Muscle layer of colon (tissue), 2 donors: ENCODE measurements around the gene NUP58.

Source experiments
- H3K27ac ChIP-seq: one replicate; pipeline ENCODE4 v1.7.0; 2013; ENCODE audit warnings: low read depth, mild to moderate bottlenecking, low read length, moderate library complexity
- H3K27me3 ChIP-seq, 2 donors: one replicate each; pipeline ENCODE4 v1.7.0; 2013; ENCODE audit warnings: low read length in 2 of 2, mild to moderate bottlenecking in 2 of 2; ENCODE audit not compliant: insufficient read depth in 2 of 2, control insufficient read depth in 1 of 2
- H3K36me3 ChIP-seq: one replicate; pipeline ENCODE4 v1.7.0; 2013; ENCODE audit warnings: mild to moderate bottlenecking, low read length; ENCODE audit not compliant: insufficient read depth
- H3K4me1 ChIP-seq: one replicate; pipeline ENCODE4 v1.7.0; 2013; ENCODE audit warnings: mild to moderate bottlenecking, low read length; ENCODE audit not compliant: insufficient read depth
- H3K4me3 ChIP-seq, 2 donors: one replicate each; pipeline ENCODE4 v1.7.0; 2013; ENCODE audit warnings: low read length in 2 of 2, low read depth in 1 of 2, mild to moderate bottlenecking in 1 of 2, moderate library complexity in 1 of 2
- H3K9ac ChIP-seq: one replicate; pipeline ENCODE4 v1.7.0; 2013; ENCODE audit warnings: low read length
- H3K9me3 ChIP-seq: one replicate; pipeline ENCODE4 v1.7.0; 2013; ENCODE audit warnings: mild to moderate bottlenecking, low read length
- donor health status: abdominal sarcoma.
- donor health status: Adenocarcinoma of cecum.

NUP58 gene

GRCh38 chr13:25301347-25302113 lies at the start of gene NUP58:
NUP58 (plus strand) TSS chr13:25301625; CDS start chr13:25301774, 149 bp downstream.
- H3K27me3 ChIP-seq = no peaks in the 10 kb centered on the region
- peaks cover 10% of the 10 kb centered on the region for H3K4me1 ChIP-seq
- H3K9ac ChIP-seq = peak within 1 kb of the TSS; percentile 87
- peak within 1 kb of the TSS; percentile 82 to 86 for H3K4me3 ChIP-seq
- H3K27ac ChIP-seq = peak within 1 kb of the TSS; percentile 96
- H3K36me3 ChIP-seq = no peaks in the 10 kb centered on the region
- H3K9me3 ChIP-seq = no peaks in the 10 kb centered on the region

- H3K9ac ChIP-seq = no peak overlapping the region
- no peaks in the 10 kb centered on the region for H3K4me1 ChIP-seq
These were observed 49.2 kb upstream of the NUP58 start for GRCh38 chr13:25252225-25252624.

GRCh38 chr13:25252752-25253151 lies 48.7 kb upstream of the NUP58 start:
- no peak overlapping the region for H3K9ac ChIP-seq
- no peaks in the 10 kb centered on the region for H3K4me1 ChIP-seq
- no peak overlapping the region for H3K4me3 ChIP-seq
- peaks cover 39% of the 10 kb centered on the region for H3K36me3 ChIP-seq
- no peaks in the 10 kb centered on the region for H3K9me3 ChIP-seq
- no peak overlapping the region for H3K27ac ChIP-seq
- no peaks in the 10 kb centered on the region for H3K27me3 ChIP-seq

More at GRCh38 chr13:25252225-25252624, 49.2 kb upstream of the NUP58 start:
- Histone ChIP-seq H3K4me3 (no peak overlapping the region), H3K27ac (no peak overlapping the region), H3K27me3 (no peaks in the 10 kb centered on the region), H3K9me3 (no peaks in the 10 kb centered on the region), H3K36me3 (peaks cover 34% of the 10 kb centered on the region)

DNA sequence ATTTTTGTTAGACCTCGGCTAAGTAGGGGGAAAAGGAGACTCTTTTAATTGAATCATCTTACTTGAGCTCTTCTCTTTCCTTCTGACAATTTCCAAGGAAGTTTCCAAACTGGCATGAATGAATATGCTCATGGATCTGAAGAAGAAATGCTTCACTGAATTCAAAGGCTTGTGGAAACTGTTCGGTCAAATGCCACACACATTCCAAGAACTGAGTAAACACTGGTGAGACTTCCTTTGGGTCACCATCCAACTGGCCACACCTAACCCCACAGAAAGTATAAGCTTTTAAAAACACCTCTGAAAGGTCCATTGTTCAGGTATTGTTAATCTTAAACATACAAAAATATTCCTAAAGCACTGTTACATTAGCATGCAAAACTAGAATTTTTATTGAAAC lies 47.7 kb upstream of the NUP58 start:
- Histone ChIP-seq H3K9me3 (no peaks in the 10 kb centered on the region), H3K4me3 (no peak overlapping the region), H3K4me1 (no peaks in the 10 kb centered on the region), H3K9ac (no peak overlapping the region), H3K27ac (no peak overlapping the region), H3K27me3 (no peaks in the 10 kb centered on the region), H3K36me3 (peaks cover 40% of the 10 kb centered on the region)

GRCh38 chr13:25262261-25262660 lies 39.2 kb upstream of the NUP58 start:
- H3K4me3 ChIP-seq = no peak overlapping the region
- H3K27me3 ChIP-seq = no peaks in the 10 kb centered on the region
- H3K36me3 ChIP-seq = peaks cover 38% of the 10 kb centered on the region

DNA sequence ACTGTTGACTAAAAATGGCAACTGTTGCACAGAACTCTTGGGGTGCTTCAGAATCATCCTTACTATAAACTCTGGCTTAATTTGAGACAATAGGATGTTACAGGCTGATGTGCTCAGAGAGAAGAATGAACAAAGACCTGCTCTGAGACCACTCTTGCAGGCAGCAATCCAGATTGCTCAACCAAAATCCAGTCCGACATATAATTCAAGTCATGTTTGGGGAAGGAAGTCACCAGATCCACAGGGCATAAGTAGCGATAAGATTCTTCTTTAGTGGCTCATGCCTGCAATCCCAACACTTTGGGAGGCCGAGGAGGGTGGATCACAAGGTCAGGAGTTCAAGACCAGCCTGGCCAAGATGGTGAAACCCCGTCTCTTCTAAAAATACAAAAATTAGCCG lies 34.7 kb upstream of the NUP58 start:
- Histone ChIP-seq H3K27ac (no peak overlapping the region), H3K27me3 (no peaks in the 10 kb centered on the region), H3K4me3 (no peak overlapping the region), H3K4me1 (no peaks in the 10 kb centered on the region), H3K9ac (no peak overlapping the region), H3K9me3 (no peaks in the 10 kb centered on the region), H3K36me3 (peaks cover 33% of the 10 kb centered on the region)

More at GRCh38 chr13:25262261-25262660, 39.2 kb upstream of the NUP58 start:
- Histone ChIP-seq H3K9me3 (no peaks in the 10 kb centered on the region), H3K4me1 (no peaks in the 10 kb centered on the region), H3K27ac (no peak overlapping the region), H3K9ac (no peak overlapping the region)

GRCh38 chr13:25267715-25268114 lies 33.7 kb upstream of the NUP58 start:
- H3K36me3 ChIP-seq = peaks cover 35% of the 10 kb centered on the region
- H3K27me3 ChIP-seq = no peaks in the 10 kb centered on the region
- no peak overlapping the region for H3K4me3 ChIP-seq
- H3K27ac ChIP-seq = no peak overlapping the region
- no peak overlapping the region for H3K9ac ChIP-seq
- H3K4me1 ChIP-seq = no peaks in the 10 kb centered on the region
- H3K9me3 ChIP-seq = no peaks in the 10 kb centered on the region

DNA sequence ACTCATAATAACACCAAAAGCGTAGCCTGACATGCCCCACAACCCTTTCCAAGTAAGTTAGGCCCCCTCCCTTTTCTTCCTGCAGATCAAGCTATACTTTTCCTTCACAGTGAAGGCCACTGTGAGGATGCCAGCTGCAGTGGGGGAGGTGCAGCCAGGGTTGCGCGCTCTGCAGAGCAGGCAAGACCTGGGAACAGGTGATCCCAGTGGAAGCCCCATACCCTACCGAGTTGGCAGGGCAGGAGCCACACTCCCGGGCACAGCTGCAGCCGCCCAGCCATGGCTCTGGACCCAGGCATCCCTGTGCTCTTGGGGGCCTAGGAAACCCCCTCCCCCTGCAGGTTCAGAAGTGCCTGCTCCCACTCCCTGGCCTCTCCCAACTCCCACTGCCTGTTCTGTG lies 32.9 kb upstream of the NUP58 start:
- Histone ChIP-seq H3K4me3 (no peak overlapping the region), H3K27ac (no peak overlapping the region), H3K9me3 (no peaks in the 10 kb centered on the region), H3K9ac (no peak overlapping the region), H3K36me3 (peaks cover 33% of the 10 kb centered on the region), H3K4me1 (no peaks in the 10 kb centered on the region), H3K27me3 (no peaks in the 10 kb centered on the region)

- Histone ChIP-seq H3K9ac (no peak overlapping the region), H3K27me3 (no peaks in the 10 kb centered on the region), H3K4me1 (no peaks in the 10 kb centered on the region), H3K36me3 (peaks cover 11% of the 10 kb centered on the region), H3K4me3 (no peak overlapping the region), H3K9me3 (no peaks in the 10 kb centered on the region), H3K27ac (no peak overlapping the region)
These were observed 24.7 kb upstream of the NUP58 start for GRCh38 chr13:25276748-25277147.

DNA sequence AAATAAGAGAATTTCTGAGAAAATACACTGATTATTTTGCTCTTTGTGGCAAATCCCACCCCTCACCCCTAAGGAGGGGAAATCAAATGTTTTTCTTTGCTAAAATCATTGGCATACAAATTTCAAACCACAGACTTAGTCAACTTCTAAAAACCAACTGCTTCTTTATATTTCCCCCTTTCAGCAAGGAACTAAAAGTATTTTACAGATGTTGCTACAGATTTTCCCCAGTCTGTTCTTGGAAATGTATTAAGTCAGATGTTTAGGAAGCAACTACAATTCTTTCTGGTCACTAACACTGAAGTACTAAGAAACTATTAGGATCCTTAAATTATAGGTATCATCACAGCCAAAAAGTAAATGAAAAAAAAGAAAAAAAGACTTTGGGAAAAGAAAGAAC lies 21.0 kb upstream of the NUP58 start:
- no peaks in the 10 kb centered on the region for H3K36me3 ChIP-seq
- H3K4me3 ChIP-seq = no peak overlapping the region
- H3K9me3 ChIP-seq = no peaks in the 10 kb centered on the region
- H3K4me1 ChIP-seq = peaks cover under 1% of the 10 kb centered on the region
- H3K27ac ChIP-seq = no peak overlapping the region
- H3K27me3 ChIP-seq = no peaks in the 10 kb centered on the region
- H3K9ac ChIP-seq = no peak overlapping the region

DNA sequence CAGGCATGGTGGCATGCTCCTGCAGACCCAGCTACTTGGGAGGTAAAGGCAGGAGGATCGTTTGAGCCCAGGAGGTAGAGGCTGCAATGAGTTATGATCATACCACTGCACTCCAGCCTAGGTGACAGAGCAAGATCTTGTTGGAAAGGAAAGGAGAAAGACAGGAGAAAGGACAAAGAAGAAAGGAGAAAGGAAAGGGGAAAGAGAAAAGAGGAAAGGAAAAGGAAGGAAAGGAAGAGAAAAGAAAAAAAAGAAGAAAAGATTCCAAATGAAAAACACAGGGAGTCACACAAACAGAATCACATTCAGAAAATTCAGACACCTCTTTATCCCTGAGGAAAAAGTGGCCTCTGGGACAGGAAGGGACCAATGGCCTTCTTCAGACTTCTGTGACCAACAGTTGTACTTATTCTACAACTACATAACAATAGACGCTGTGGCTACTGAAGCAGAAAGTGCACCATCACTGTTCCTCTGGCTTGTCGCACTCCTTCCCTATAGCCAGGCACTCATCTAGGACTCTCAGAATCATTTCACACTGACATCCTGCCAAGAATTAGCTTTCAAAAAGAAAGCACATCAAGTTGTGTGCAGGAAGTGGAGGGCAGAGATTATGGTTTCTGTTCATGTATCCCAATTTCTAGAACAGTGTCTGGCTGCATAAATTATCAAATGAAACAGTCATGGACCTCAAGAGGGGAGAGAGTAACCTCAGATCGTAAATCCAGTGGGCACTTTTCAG lies 20.1 kb upstream of the NUP58 start:
- peaks cover 10% of the 10 kb centered on the region for H3K4me1 ChIP-seq
- no peak overlapping the region for H3K27ac ChIP-seq
- H3K9me3 ChIP-seq = no peaks in the 10 kb centered on the region
- no peaks in the 10 kb centered on the region for H3K36me3 ChIP-seq
- H3K27me3 ChIP-seq = no peaks in the 10 kb centered on the region
- H3K9ac ChIP-seq = no peak overlapping the region
- H3K4me3 ChIP-seq = no peak overlapping the region
